Psoas muscle (tissue), 8 donors: ENCODE measurements around the gene GPR17. TPM values are rescaled to one million over a fixed set of nuclear protein-coding genes. Genes with fewer than 3 reads are reported as not detected.
A peak's percentile ranks its signal among the peaks of the same experiment; 100 is the strongest.

Experiments
- ATAC-seq, 4 donors: fragments of 200-7000 bp; cut with Tn5 transposase; one replicate each; pipeline ENCODE4 v1.9.1; 2020; ENCODE audit warnings: moderate library complexity in 3 of 4, mild to moderate bottlenecking in 2 of 4
- DNase-seq, 2 donors: peaks; one replicate each; pipeline ENCODE4 v3.0.0-alpha.2; 2020
- H3K27ac ChIP-seq: fragments of 200-600 bp; one replicate; pipeline ENCODE4 v1.8.0; 2022
- H3K27me3 ChIP-seq, 3 donors: fragments of 200-600 bp in 1 of 3; one replicate each; pipeline versions ENCODE4 v1.6.1 to v1.8.0; 2013 to 2022; ENCODE audit warnings: low read length in 2 of 3, mild to moderate bottlenecking in 2 of 3, moderate library complexity in 1 of 3; ENCODE audit not compliant: insufficient read depth in 3 of 3
- H3K36me3 ChIP-seq, 2 donors: fragments of 200-600 bp in 1 of 2; one replicate each; pipeline versions ENCODE4 v1.6.1 to v1.8.0; 2013 to 2022; ENCODE audit warnings: low read depth in 1 of 2, mild to moderate bottlenecking in 1 of 2, moderate library complexity in 1 of 2; ENCODE audit not compliant: insufficient read depth in 1 of 2
- H3K4me1 ChIP-seq: fragments of 200-600 bp; one replicate; pipeline ENCODE4 v1.8.0; 2022
- H3K4me3 ChIP-seq: fragments of 200-600 bp; one replicate; pipeline ENCODE4 v1.8.0; 2022; ENCODE audit warnings: mild to moderate bottlenecking
- H3K9me3 ChIP-seq: fragments of 200-600 bp; one replicate; pipeline ENCODE4 v1.8.0; 2022
- WGBS, 3 donors: extraction: QIAGEN DNeasy Blood & Tissue Kit; methylation state at CpG; one replicate each; pipeline versions ENCODE4 v1.1.6 to v1.1.7; 2013; 5-methylcytosine and 5-hydroxymethylcytosine counted together
- intact Hi-C, 2 donors: fragments of 100-400 bp; cut with DNase I; formaldehyde crosslinking; loops; one replicate each; pipeline versions ENCODE4 v1.11.0 to v1.14.2; 2022
- polyA plus RNA-seq, 3 donors: library from polyadenylated mRNA; stranded (reverse); fragments of 200-250 nt; gene quantifications; one replicate each; pipeline ENCODE4 v1.2.3, GENCODE V29; 2013
- total RNA-seq, 4 donors: library from RNA; stranded (reverse); fragmentation: NEBNext Ultra II Directional in 2 of 4; extraction: Animal tissue kit (Norgen Biotek cat#: 25700) in 2 of 4; gene quantifications; one replicate each; pipeline versions ENCODE4 v1.2.1 to v1.2.4, GENCODE V29; 2021 to 2023
- TF ChIP-seq, protein P1 (sequence below): fragments of 200-600 bp; IDR thresholded peaks from one replicate; pipeline ENCODE4 v1.8.0; 2022; ENCODE audit warnings: antibody characterized with exemption
- donor health status: healthy with polysubstance abuse.
- donor health status: DM: no; HTN: no; CAD: no; lungs with moderate emphysema.
- donor health status: Bipolar disorder and iron deficiency.
- donor health status: healthy.
- donor health status: DM: yes; HTN: yes; CAD: no.
- donor health status: DM: no; HTN: no; CAD: no.
- donor health status: DM: no; HTN: no; CAD: no.
- donor health status: DM: yes; HTN: yes; CAD: no.

GPR17 gene
- total and polyA plus RNA-seq, 7 donors = 0.14 to 0.35 (median 0.19) TPM; not detected in 3

DNA sequence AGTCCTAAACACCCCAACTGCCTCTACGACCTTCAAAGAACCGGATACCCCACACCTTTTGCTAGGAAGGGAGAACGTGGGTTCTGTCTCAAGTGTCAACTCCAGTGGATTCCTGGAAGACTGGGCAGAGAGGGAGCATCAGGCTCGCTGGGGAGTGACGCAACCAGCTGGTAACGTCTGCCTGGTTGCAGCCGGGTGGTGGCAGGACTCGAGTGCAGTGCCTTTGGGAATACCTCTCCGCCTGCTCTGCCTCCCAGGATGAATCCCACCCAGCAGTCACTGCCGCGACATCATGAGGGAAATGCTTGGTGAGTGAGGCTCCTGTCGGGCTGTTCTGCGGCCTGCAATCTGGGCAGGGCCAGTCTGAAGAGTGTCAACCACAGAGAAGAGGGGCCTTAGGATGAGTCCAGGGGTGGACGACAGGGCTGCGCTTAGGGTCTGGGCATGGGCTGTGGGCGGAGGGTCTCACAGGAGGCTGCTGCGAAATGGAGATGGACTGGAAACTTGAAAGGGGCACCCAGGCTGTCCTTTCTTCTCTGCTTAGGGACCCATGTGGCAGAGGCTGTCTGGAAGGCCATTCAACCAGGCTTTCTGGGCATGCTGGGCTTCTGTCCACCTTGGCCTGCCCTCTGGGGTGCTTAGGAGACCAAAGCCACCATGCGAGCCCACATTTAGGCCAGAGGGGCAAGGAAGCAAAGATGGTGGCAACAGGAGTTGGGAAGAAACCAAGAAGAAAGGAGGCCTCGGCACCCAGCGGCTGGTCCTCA is 12.9 kb downstream of the GPR17 start:
- intact Hi-C loops = loop anchor here (10.0 kb wide), 2 partner anchors 124 to 134 kb away; partner anchors contain the start of genes IWS1 (in 1 of the 2) and MYO7B (in 1 of the 2)
- Histone ChIP-seq H3K36me3 (peaks cover 0 to 4% of the 10 kb centered on the region in 2 donors), H3K4me3 (no peak overlapping the region), H3K27ac (peak overlapping the region; percentile 32), H3K9me3 (no peaks in the 10 kb centered on the region), H3K27me3 (no peaks in the 10 kb centered on the region), H3K4me1 (peaks cover 6% of the 10 kb centered on the region)
- ATAC-seq = no peak
- TF ChIP-seq, protein P1, sequence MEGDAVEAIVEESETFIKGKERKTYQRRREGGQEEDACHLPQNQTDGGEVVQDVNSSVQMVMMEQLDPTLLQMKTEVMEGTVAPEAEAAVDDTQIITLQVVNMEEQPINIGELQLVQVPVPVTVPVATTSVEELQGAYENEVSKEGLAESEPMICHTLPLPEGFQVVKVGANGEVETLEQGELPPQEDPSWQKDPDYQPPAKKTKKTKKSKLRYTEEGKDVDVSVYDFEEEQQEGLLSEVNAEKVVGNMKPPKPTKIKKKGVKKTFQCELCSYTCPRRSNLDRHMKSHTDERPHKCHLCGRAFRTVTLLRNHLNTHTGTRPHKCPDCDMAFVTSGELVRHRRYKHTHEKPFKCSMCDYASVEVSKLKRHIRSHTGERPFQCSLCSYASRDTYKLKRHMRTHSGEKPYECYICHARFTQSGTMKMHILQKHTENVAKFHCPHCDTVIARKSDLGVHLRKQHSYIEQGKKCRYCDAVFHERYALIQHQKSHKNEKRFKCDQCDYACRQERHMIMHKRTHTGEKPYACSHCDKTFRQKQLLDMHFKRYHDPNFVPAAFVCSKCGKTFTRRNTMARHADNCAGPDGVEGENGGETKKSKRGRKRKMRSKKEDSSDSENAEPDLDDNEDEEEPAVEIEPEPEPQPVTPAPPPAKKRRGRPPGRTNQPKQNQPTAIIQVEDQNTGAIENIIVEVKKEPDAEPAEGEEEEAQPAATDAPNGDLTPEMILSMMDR = no peak
- WGBS, 3 donors = 77 to 83% (median 80%) methylated on average over 20 of the region's 20 CpGs
- DNase-seq = peak in 1 of 2 donors; percentile 14

DNA sequence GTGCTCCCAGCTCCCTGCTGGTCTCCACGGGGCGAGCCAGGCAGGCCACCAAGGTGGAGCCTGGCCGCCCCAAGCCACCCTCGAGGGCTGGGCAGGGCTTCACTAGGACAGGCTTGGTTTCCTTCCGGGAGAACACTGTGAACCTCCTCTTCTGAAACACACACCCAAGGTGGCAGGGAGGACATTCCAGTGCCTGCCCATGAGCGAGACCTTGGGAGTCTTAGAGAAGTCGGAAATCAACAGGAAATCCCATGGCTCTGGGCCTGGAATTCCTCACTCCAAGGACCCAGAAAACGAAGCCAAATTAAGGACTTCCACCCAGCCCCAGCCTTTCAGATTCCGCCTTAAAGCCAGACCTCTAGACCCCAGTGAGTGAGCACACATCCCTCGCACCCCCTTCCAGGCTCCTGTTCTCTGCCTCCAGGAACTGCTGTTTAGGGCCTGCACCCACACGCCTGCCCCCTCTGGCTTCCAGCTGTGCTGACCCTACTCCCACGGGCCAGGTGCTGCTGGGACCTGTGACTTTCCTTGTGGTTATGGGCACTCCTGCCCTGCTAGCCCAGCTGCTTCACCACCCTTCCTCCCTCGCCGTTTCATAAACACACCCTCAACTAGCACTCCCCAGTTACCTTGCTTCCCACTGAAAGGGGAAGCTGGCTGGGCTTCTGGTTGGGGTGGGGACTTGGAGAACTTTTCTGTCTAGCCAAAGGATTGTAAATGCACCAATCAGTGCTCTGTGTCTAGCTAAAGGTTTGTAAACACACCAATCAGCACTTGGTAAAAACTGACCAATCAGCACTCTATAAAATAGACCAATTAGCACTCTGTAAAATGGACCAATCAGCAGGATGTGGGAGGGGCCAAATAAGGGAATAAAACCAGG is 13.7 kb downstream of the GPR17 start:
- H3K4me1 ChIP-seq = peaks cover 6% of the 10 kb centered on the region
- peak; percentile 26 to 61 for DNase-seq
- H3K4me3 ChIP-seq = no peak overlapping the region
- TF ChIP-seq, protein P1 = no peak
- WGBS, 3 donors = 65 to 76% (median 74%) methylated on average over 14 of the region's 14 CpGs
- H3K27ac ChIP-seq = peak overlapping the region; percentile 32
- no peaks in the 10 kb centered on the region for H3K9me3 ChIP-seq
- ATAC-seq = peak; percentile 11 to 47 (median 28)
- intact Hi-C loops = loop anchor here (10.0 kb wide), 2 partner anchors 125 to 135 kb away; partner anchors contain the start of genes IWS1 (in 1 of the 2) and MYO7B (in 1 of the 2)
- no peaks in the 10 kb centered on the region for H3K27me3 ChIP-seq
- H3K36me3 ChIP-seq = peaks cover 0 to 4% of the 10 kb centered on the region in 2 donors

DNA sequence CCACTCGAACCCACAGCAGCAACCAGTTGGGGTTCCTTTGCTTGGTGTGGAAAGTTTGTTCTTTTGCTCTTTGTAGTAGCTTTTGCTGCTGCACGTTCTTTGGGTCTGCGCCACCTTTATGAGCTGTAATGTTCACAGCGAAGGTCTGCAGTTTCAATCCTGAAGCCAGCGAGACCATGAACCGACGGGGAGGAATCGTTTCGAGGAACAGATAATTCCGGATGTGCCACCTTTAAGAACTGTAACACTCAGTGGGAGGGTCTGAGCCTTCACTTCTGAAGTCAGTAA is 14.3 kb downstream of the GPR17 start:
- ATAC-seq (no peak), DNase-seq (peak in 1 of 2 donors; percentile 6)
- intact Hi-C loops = no loop called here
- Histone ChIP-seq H3K27me3 (no peaks in the 10 kb centered on the region), H3K4me1 (peaks cover 6% of the 10 kb centered on the region), H3K27ac (no peak overlapping the region), H3K36me3 (peaks cover 0 to 4% of the 10 kb centered on the region in 2 donors), H3K9me3 (no peaks in the 10 kb centered on the region), H3K4me3 (no peak overlapping the region)
- 90 to 94% (median 92%) methylated on average over 10 of the region's 10 CpGs for WGBS, 3 donors
- TF ChIP-seq, protein P1 = no peak

DNA sequence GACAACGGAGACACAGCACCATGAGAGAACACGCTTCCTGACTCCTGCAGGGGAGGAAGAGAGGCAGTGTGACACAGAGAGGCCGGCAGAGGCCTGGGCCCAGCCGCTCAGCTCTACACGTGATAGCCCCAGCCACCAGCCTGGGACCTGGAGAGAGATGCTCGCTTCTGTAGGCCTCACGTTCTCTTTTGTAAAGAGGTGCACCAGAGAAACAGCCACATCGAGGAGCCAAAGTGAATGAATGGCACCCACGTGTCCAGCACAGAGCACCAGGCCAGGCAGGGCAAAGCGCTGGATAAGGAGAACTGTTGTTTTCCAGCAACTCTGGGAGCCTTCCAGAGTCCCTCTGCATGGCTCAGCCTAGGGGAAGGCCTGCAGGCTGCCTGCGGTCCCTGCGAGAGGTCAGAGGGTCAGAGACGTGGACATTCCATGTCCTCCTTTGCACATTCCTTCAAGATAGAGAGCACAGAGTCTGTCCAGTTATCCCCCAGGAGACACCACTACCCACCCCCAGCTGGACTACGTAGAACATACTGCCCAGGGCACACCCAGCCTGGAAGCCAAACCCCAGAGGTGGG is 15.2 kb downstream of the GPR17 start:
- 80 to 81% (median 81%) methylated on average over 14 of the region's 14 CpGs for WGBS, 3 donors
- H3K27me3 ChIP-seq = peaks cover 0 to 1% (median 0%) of the 10 kb centered on the region in 3 donors
- DNase-seq (no peak), ATAC-seq (no peak)
- H3K4me1 ChIP-seq = peaks cover 6% of the 10 kb centered on the region
- intact Hi-C loops = no loop called here
- H3K4me3 ChIP-seq = no peak overlapping the region
- H3K9me3 ChIP-seq = no peaks in the 10 kb centered on the region
- TF ChIP-seq, protein P1 = no peak
- peaks cover 0 to 4% of the 10 kb centered on the region in 2 donors for H3K36me3 ChIP-seq
- no peak overlapping the region for H3K27ac ChIP-seq
